NCI-H748 treated with DMSO at 0.1 percent for 48 hours (cell line): ENCODE measurements around the gene KCNIP3.
"Not testable (repeated sequence)": the region's sequence is repeated elsewhere in the genome, so short reads cannot be mapped to it uniquely, and the experiment has no call there.

Experiments used
- DNase-seq: peaks from one replicate; lab custom pipeline; 2025; lab: John Stamatoyannopoulos, UW

KCNIP3 gene

DNA sequence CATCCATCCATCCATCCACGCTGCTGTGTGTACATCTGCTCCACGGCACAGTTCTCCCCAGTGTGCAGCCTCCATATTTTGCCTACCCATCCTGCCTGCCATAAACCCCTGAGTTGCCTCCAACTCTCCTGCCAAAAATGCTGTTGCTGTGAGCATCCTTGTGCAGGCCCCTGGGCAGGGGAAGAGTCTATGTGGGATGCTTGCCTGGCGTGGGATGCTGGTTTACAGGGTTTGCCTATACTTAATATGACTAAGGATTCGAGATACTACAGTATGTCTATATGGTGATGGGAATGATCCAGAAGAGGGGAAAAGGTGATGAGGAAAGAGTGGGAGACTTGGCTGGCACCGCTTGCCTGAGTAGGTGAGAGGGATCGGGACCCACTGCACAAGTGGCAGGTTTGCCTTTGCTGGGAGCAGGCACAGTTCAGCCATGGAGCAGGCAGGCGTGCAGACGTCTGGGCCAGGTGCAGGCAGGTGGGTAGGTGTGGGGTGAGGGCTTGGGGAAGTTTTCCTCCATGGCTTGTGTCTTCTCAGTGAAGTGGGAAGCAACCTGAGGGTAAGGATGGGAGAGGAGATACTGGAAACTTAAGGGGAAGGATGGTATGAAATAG is 75.2 kb downstream of the KCNIP3 start:
- DNase-seq, result no peak

DNA sequence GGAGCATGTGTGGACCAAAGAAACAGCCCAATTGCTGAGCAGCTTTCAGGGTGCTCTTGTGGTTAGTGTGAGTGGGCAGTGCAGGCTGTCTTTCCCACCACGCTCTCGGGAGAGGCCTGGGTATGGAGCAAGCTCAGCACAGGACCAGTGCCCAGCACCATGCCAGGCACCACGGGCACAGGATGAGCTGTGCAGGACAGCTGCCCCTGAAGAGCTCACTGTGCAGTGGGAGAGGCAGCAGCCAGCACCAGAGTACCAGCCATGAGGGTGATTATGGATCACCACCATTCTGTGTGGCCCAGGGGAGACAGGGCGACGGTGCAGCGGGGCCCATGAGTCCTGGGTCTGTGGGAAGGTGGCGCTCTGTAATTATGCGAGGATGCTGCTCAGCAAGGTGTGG is 75.7 kb downstream of the KCNIP3 start:
- DNase-seq, result no peak

DNA sequence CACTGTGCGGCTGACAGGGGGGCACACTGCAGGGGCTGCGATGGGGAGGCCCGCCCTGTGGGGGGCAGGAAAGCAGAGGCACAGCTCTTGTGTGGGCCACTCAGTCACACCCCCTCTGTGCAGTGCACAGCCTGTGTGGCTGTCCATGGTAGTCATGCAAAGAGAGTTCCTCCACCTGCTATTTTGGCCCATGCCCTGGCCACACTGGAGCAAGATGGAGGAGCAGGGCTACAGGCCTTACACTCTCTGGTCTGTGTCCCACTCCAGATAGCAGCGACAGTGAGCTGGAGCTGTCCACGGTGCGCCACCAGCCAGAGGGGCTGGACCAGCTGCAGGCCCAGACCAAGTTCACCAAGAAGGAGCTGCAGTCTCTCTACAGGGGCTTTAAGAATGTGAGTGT is 76.9 kb downstream of the KCNIP3 start:
- DNase-seq, result no peak

DNA sequence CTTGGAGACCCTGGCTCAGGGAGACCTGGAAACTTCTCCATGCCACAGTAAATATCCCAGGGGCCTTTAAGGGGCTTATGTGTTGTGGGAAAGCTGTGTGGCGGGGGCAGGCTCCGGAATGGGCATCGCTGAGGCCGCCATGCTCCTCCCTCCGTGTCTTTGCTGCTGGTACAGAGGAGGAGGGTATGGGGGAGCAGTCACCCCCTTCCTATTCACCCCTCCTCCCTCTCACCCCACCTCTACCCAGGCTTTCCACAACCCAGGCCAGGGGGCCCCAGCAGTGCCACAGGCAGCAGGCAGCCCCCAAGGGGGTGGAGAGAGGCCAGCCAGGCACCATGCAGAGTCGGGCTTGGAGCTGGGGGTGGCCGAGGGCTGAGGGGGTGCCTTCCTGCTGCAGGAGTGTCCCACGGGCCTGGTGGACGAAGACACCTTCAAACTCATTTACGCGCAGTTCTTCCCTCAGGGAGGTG is 77.3 kb downstream of the KCNIP3 start:
- no peak for DNase-seq

DNA sequence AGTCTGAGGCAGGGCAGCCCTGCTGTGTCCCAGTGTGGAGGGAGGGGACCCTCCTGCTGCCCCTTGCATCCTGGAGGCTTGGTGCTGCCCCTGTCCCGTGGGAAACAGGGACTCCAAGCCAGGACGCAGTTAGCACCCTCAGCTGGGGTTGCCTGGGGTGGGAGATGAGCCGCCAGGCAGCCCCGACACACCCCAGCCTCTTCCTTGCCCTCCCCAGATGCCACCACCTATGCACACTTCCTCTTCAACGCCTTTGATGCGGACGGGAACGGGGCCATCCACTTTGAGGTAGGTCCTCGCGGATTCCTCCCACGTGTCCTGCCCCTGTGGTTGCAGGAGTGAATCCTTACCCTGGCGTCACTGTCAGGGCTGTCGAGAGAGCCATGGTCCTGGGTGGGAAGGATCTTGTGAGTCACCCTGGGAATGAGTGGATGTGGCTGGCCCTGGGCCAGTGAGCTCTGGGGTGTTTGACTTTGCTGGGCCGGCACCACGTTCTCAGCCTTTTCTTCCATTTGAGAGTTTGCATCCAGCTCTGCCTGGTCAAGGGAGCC is 77.8 kb downstream of the KCNIP3 start:
- no peak for DNase-seq

DNA sequence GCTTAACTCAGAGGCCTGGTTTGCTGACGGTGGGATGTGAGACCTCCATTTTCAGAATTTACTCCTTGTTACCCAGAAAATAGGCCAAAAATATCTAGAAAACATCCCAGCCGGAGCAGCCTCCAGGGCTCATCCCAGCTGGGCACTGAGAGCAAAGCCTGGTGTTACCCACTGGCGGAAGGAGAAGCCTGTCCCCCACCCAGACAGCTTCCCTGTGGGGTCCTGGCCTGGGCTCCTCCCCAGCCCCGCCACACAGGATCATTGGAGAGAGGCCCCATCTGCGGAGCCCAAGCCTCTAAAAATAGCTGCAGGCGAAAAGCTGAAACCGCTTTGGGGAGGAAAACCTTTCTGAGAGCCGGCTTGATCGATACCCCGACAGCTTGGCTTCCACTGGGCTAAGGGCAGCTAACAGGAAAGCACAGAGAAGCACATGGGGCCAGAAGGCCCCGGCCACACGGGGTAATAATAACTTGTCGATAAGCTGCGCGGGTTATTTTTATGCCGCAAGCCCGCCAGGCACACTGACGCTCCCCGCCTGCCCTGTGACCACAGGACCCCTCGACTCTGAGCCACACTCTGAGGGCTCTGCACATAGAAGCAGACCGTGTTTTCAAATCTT is 78.5 kb downstream of the KCNIP3 start:
- DNase-seq, result no peak

DNA sequence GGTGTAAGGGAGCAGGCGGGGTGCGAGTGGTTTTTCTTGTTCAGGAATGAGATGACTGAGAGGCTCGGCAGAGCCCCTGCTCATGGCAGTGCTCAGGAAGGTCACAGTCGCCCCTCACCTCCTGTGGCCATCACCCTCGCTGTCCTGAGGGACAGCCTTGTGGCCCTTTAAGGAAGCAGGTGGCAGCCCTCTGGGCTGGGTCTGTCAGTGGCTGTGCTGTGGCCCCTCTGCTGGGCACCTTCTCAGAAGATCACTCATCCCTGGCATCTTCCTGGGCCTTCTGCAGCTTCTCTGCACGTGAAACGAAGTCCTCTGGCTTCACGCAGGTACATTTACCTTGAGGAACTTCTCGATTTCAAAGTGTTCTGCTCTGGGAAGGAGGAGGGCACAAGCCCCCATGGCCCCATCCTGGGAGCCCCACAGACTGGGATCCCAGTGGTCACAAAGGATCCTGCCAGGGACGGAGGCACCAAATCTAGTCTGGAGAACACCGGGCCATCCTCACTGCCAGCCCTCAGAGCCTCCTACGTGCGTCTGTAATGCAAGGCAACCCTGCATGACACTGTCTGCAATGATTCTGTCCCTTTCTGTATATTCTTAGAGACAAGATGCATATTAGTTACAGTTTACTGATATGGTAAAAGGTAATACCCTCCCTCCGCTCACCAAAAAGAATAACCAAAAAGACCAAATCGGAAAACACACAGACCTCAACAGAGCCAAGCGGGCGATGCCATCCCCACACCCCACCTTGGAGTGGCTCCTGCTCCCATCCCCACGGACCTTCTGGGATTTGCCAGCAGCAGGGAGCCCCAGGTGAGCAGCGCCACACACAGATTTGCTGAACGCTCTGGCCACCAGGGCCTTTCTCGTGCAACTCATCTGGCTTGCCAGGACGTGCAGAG is 79.4 kb downstream of the KCNIP3 start:
- no peak for DNase-seq

DNA sequence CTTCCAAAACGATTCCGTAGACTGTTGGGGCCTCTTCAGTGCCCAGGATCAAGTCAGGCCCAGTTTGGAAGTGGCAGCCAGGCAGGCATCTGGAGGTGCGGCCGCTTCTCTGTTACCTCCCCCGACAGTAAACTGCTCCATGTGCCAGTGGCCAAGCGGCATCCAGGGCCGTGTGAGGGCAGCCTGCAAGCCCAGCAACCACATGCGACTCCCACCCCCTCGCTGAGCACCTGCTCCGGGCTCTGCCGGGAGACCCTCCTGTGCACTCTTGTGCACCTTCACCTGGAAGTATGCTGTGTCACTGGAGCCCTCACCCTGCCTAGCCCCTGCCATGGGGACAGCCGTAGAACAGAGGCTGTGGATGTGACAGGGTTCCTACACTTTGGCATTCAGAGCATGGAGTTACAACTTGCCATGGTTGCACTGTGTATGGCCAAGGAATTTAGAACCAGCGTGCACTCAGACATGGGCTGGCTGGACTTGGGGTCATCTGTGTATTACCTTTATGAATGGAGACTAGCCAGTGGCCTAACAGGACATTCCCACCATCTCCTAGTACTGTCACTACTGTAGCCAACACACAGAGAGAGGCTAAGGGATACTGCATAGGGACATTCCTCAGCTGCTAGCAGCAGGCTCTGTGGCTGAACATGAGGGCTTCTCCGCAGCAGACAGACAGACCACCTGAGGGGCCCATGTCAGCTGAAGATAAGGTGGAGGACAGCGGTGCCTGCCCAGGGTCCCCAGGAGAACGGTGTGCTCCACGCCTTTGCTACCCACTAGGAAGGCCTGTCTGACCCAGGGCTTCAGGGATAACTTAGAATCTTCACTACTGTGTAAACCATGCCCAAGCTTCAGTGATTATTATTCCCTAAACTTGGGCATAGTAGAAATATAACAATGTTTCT is 80.3 kb downstream of the KCNIP3 start:
- DNase-seq, result no peak

DNA sequence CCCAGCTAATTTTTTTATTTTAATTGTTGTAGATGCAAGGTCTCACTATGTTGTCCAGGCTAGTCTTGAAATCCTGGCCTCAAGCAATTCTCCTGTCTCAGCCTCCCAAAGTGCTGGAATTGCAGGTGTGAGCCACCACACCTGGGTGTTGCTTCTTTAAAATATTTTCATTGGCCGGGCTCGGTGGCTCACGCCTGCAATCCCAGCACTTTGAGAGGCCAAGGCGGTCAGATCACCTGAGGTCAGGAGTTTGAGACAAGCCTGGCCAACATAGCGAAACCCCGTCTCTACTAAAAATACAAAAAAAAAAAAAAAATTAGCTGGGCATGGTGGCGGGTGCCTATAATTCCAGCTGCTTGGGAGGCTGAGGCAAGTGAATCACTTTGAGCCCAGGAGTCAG is 81.1 kb downstream of the KCNIP3 start:
- DNase-seq, result not testable (repeated sequence)

DNA sequence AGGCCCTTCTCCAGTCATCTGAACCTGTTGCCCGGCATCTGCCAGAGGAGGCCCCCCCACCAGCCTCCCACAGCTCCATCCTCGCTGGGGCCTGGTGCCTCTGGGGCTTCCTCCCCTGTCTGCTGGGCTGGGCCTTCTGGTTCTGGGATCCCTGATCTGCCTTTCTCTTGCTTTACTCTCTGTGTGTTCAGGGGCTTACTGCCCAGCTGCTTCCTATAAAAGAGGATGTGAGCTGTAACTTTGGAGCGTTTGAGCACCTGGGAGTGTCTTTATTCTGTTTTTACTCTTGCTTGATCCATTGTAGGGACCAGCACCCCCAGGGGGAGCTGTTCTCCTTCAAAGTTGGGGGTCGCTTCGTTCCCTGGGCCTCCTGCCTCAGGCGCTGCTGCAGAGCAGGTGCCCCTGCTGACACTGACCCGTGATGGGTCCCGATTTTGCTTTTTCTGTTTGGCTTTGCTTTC is 82.3 kb downstream of the KCNIP3 start:
- no peak for DNase-seq

DNA sequence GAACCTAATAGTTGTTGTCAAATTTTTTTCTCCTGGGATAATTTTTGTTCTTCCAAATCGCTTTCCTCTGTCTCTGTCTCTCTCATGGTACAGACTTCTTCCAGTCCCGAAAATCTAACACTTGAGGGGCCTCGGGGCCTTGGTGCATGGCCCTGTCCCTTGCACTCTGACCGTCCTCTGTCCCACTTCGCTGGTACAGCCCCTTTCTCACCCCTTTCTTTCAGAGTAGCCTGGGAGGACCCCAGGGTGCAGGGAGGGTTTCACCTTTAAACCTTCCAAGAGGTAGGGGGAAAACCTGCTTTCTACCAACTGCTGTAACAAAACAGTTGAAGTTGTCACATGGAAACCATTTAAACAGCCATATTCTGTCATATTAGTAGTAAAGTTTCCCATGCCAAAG is 83.1 kb downstream of the KCNIP3 start:
- no peak for DNase-seq

DNA sequence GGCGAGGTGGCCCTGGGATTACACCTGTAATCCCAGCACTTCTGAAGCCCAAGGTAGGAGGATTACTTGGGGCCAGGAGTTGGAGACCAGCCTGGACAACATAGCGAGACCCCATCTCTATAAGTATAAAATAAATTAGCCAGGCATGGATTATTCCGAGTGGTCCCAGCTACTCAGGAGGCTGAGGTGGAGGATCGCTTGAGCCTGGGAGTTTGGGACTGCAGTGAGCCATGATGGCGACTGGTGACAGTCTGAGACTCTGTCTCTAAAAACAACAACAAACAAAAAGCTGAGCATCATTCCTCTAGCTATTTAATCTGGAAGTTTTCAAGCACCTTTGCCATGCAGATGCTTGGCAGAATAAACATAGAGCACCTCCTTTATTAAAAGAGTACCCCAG is 83.6 kb downstream of the KCNIP3 start:
- DNase-seq, result no peak

DNA sequence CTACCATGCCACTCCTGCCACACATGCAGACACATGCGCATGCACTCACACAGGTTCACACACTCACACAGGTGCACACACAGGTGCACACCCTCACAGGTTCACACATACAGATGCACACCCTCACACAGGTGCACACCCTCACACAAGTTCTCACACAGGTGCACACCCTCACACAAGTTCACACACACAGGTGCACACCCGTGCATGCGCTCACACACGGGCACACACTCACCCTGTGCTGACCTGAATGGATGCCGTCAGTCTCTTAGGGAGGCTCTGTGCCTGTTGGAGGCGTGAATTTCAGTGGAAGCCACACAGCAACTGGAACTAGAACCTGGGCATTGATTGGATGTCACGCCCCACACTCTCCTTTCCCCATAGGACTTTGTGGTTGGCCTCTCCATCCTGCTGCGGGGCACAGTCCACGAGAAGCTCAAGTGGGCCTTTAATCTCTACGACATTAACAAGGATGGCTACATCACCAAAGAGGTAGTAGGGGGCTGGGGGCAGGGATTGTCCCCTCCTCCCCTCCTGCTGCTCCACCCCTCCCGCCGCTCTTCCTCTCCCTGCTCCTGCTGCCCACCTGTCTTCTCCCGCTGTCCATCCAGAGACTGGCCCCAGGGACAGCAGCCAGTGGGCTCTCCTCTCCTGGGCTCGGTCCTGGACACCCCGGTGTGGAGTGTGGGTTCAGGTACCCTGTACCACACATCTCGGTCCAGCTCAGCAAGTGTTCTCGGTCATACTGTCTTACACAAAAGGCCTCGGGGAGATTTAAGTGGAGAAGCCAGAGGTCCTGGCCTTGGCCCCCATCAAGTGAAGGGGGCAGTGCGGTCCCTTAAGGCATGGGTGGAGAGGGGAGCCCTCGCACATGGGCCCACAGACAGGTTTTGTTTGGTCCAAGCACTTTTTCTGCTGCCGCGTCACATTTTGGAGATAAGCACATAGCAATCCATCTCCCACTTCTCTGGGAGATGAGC is 84.4 kb downstream of the KCNIP3 start:
- DNase-seq, result no peak

DNA sequence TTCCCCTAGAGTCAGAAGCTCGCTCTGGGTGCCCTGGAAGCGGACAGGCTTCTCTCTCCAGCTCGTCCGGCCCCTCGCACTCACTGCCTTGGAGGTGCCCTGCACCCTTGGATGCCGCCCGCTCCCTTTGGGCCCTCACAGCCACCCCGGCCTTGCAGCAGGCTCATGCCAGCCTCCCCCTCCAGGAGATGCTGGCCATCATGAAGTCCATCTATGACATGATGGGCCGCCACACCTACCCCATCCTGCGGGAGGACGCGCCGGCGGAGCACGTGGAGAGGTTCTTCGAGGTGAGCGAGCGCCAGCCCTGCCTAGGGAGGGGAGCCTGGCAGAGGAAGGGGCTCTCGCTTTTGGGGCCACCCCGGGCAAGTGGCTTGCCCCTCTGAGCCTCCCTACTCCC is 85.0 kb downstream of the KCNIP3 start:
- no peak for DNase-seq

DNA sequence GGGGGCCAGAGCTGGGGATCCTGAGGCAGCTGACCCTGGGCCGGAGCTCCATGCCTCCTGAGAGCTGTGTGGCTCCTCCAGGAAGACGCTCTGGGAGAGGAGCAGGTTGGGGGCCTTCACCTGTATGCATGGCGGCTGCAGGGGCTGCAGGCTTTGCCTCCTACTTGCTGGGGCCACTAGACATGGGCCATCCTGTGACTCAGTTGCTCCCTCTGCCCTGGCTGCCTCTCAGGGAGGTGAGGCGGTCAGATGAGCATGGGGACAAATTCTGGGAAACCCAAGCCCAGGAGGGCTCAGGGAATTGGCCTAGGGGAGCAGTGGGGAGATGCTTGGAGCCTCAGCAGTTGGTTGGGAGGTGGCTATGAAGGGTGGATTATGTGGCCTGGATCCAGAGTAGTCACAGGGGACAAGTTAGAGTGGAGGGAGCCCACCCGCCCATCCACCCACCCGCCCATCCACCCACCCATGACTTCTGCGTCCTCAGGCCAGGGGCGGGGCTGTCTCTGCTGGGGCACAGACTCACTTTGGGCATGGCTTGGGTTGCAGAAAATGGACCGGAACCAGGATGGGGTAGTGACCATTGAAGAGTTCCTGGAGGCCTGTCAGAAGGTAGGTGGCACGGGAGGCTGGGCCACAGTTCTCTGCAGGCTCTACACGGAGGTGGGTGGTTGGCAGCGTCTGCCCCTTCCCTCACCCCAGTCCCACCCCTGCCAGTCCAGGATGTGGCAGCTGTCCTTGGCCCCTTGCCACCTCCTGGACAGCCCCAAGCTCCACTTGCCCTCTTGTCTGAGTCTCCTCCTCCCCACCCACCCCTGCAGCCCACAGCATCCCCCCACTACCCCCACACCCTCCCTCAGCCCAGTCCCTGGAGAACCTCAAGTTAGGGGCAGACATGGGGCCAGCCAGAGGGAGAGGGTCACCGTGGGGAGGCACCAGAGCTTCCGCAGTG is 85.8 kb downstream of the KCNIP3 start:
- no peak for DNase-seq

DNA sequence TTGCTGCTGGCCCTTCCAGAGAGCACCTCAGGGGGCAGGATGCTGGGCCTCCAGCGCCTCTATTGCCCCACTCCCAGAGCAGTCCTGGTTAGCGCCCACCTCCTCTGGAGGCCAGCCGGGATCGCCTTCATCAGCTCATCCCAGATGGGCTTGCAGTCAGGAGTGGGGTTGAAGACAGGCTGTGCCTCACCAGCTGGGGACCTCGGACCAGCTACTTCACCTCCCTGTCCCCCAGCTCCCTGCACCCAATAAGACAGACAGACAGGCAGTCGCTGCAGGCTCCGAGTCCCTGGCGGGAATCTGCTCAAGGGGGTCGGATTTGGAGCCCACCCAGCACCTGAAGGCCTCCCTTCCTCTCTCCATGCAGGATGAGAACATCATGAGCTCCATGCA is 86.5 kb downstream of the KCNIP3 start:
- no peak for DNase-seq

DNA sequence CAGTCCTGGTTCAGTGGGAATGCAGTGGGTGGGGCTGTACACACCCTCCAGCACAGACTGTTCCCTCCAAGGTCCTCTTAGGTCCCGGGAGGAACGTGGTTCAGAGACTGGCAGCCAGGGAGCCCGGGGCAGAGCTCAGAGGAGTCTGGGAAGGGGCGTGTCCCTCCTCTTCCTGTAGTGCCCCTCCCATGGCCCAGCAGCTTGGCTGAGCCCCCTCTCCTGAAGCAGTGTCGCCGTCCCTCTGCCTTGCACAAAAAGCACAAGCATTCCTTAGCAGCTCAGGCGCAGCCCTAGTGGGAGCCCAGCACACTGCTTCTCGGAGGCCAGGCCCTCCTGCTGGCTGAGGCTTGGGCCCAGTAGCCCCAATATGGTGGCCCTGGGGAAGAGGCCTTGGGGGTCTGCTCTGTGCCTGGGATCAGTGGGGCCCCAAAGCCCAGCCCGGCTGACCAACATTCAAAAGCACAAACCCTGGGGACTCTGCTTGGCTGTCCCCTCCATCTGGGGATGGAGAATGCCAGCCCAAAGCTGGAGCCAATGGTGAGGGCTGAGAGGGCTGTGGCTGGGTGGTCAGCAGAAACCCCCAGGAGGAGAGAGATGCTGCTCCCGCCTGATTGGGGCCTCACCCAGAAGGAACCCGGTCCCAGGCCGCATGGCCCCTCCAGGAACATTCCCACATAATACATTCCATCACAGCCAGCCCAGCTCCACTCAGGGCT is 87.9 kb downstream of the KCNIP3 start:
- DNase-seq, result no peak

DNA sequence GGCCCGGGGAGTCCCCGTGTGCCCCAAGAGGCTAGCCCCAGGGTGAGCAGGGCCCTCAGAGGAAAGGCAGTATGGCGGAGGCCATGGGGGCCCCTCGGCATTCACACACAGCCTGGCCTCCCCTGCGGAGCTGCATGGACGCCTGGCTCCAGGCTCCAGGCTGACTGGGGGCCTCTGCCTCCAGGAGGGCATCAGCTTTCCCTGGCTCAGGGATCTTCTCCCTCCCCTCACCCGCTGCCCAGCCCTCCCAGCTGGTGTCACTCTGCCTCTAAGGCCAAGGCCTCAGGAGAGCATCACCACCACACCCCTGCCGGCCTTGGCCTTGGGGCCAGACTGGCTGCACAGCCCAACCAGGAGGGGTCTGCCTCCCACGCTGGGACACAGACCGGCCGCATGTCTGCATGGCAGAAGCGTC is 88.4 kb downstream of the KCNIP3 start:
- no peak for DNase-seq

DNA sequence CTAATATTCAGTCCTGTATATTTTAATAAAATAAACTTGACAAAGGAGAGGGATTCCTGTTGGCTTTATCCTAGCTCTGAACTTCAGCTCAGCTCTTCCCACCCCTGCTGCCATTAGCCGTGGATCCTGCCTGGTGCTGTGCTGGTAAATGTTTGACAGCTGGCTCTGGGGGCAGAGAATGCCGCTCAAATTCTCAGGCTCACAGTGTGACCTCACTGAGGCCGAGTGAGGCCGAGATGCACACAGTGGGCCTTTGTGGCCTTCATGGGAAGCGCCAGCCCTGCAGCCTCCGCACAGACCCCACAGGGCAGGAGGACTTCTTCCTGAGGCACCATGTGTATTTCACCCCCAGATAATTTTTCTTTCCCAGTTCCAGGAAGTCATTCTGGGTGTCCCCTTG is 88.9 kb downstream of the KCNIP3 start:
- no peak for DNase-seq
